RWPE2 (cell line): Measurements from ENCODE around the gene NOP16.
"Not testable (repeated sequence)": the region's sequence is repeated elsewhere in the genome, so short reads cannot be mapped to it uniquely, and the experiment has no call there.

Experiments
- ATAC-seq: fragments of 200-7000 bp; cut with Tn5 transposase; 3 replicates; pipeline ENCODE4 v1.9.1; 2021; ENCODE audit warnings: low read depth
- DNase-seq: peaks from one replicate; pipeline ENCODE4 v3.0.0-alpha.2; 2020; ENCODE audit warnings: low spot score
- H3K27ac ChIP-seq: fragments of 450-650 bp; 2 replicates; pipeline ENCODE4 v1.5.1; 2017; ENCODE audit warnings: mild to moderate bottlenecking; ENCODE audit not compliant: poor library complexity, severe bottlenecking
- H3K27me3 ChIP-seq: fragments of 250-450 bp; sonication (Bioruptor Pico); 2 replicates; pipeline ENCODE4 v1.5.1; 2021; ENCODE audit warnings: mild to moderate bottlenecking, moderate library complexity; ENCODE audit not compliant: insufficient read depth, poor library complexity, severe bottlenecking
- H3K36me3 ChIP-seq: fragments of 250-450 bp; sonication (Bioruptor Pico); 2 replicates; pipeline ENCODE4 v1.5.1; 2020; ENCODE audit warnings: low read depth, mild to moderate bottlenecking, moderate library complexity
- H3K4me1 ChIP-seq: fragments of 250-450 bp; sonication (Bioruptor Pico); 2 replicates; pipeline ENCODE4 v1.5.1; 2021; ENCODE audit warnings: mild to moderate bottlenecking, moderate library complexity; ENCODE audit not compliant: insufficient read depth, poor library complexity, severe bottlenecking
- H3K4me3 ChIP-seq: fragments of 250-450 bp; sonication (Bioruptor Pico); 2 replicates; pipeline ENCODE4 v1.5.1; 2021; ENCODE audit warnings: mild to moderate bottlenecking, moderate library complexity; ENCODE audit not compliant: severe bottlenecking
- H3K9me3 ChIP-seq: fragments of 250-450 bp; sonication (Bioruptor Pico); 2 replicates; pipeline ENCODE4 v1.5.1; 2021; ENCODE audit warnings: mild to moderate bottlenecking, moderate library complexity; ENCODE audit not compliant: severe bottlenecking
- CTCF ChIP-seq: fragments of 450-650 bp; IDR thresholded peaks from one replicate; pipeline ENCODE4 v1.5.1; 2017; ENCODE audit warnings: mild to moderate bottlenecking, moderate library complexity; ENCODE audit not compliant: poor library complexity, severe bottlenecking

Gene NOP16

DNA sequence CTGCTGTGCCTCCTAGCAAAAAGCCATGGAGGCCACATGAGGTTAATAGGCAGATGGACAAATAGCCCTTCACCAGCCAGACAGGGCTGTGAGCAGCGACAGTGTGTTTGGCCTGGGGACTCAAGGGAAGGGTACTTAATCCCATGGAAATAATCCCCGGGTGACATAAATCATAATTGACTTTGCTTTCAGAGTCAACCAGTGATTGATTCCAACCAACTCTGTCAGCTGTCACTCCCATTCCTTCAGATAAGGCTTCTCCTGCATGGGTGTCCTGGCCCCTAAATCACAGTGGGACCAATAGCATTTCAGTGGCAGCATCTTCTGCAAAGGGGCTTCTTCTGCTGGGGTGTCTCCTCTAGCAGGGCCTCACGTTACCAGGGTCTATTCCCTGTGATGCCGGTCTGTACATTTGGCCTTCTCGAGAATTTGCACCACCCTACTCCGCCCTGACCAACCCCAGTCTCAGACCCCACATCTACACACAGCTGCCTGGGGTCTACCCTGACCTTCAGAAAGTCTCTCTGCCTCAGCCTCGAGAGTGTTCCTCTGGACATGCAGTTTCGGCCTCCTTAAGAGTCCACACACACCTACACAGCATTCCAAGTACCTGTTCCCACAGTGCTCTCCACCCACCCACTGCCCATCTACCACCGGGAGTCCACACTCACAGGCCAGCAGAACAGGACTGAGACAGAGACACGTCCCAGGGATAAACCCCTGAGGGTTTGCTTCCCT lies 24.3 kb upstream of the NOP16 start:
- no peak for TF ChIP-seq CTCF
- ATAC-seq (no peak), DNase-seq (no peak)
- Histone ChIP-seq H3K36me3 (peaks cover 39% of the 10 kb centered on the region), H3K4me3 (no peak overlapping the region), H3K9me3 (no peaks in the 10 kb centered on the region), H3K27me3 (no peaks in the 10 kb centered on the region), H3K27ac (peak overlapping the region; percentile 94), H3K4me1 (peaks cover 60% of the 10 kb centered on the region)

DNA sequence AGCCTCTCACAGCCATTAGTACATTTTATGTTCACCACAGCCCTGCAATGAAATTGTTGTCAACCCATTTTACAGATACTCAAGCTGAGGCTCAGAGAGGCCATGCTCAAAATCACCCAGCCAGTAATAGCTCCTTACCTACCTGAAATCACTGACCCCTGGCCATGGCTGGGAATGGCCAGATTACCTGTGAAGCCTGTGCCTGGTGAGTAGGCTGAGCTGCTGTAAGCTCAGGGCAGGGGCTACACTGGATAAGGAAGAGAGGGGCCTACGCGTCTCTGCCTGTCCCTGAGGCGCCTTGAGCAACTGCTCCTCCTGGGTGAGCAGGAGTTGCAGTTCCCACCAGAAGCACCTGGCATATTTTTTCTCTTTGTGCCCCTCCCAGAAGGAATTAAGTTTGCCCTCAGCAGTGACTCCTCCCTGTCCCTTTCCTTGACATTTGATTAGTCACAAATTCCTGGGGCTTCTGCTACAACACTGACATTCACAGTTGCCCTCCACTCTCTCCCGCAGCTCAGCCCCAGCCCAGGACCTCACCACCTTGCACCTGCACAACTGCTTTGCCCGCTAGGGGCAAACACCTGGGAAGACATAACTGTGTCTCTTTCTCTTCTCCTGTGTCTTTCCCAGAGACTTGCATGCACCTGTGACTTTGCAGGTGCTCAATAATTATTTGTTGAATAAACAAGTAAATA lies 22.2 kb upstream of the NOP16 start:
- TF ChIP-seq CTCF = peak; percentile 67
- H3K4me3 ChIP-seq = no peak overlapping the region

DNA sequence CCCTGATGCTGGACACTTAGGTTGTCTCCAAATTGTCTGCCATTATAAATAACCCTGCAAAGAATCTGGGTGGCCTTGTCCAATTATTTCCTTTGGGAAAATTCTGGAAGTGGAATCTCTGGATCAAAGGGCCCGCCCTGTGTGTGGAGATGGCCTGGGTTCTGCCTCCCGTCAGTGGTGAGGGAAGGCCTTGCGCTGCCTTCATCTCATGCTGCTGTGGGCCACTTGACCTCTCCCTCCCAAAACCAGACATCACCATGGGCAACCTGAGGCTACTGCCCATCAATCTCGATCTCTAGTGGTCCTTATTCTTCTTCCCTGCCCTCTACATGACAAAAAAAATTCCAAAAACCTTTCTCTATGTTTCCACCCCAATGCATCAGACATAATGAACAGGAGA lies 21.4 kb upstream of the NOP16 start:
- no peak for TF ChIP-seq CTCF
- DNase-seq (peak; percentile 27), ATAC-seq (no peak)
- no peaks in the 10 kb centered on the region for H3K27me3 ChIP-seq
- peaks cover 62% of the 10 kb centered on the region for H3K36me3 ChIP-seq
- peaks cover 47% of the 10 kb centered on the region for H3K4me1 ChIP-seq
- peak overlapping the region; percentile 94 for H3K27ac ChIP-seq
- H3K9me3 ChIP-seq = no peaks in the 10 kb centered on the region
- no peak overlapping the region for H3K4me3 ChIP-seq

More for the DNA sequence above, 22.2 kb upstream of the NOP16 start:
- Histone ChIP-seq H3K27me3 (no peaks in the 10 kb centered on the region), H3K27ac (peak overlapping the region; percentile 94), H3K36me3 (peaks cover 59% of the 10 kb centered on the region), H3K9me3 (no peaks in the 10 kb centered on the region), H3K4me1 (peaks cover 55% of the 10 kb centered on the region)
- peak; percentile 60 for DNase-seq
- ATAC-seq = peak; percentile 52

DNA sequence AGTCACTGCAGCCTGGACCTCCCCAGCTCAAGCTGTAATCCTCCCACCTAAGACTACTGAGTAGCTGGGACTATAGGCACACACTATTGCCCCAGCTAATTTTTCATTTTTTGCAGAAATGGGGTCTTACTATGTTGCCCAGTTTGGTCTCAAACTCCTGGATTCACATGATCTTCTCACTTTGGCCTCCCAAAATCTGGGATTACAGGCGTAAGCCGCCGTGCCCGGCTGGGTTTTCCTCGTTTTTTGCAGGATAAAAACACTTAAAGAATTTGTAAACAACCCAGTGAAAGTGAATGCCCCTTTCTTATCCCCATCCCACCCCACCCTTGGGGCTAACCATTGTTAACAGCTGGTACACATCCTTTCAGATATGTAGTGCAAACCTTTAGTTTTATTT lies 20.2 kb upstream of the NOP16 start:
- no peak for DNase-seq
- peaks cover 68% of the 10 kb centered on the region for H3K36me3 ChIP-seq
- no peaks in the 10 kb centered on the region for H3K9me3 ChIP-seq
- no peak for ATAC-seq
- H3K27ac ChIP-seq = no peak overlapping the region
- H3K4me1 ChIP-seq = peaks cover 41% of the 10 kb centered on the region
- no peak overlapping the region for H3K4me3 ChIP-seq
- no peaks in the 10 kb centered on the region for H3K27me3 ChIP-seq
- TF ChIP-seq CTCF = no peak

DNA sequence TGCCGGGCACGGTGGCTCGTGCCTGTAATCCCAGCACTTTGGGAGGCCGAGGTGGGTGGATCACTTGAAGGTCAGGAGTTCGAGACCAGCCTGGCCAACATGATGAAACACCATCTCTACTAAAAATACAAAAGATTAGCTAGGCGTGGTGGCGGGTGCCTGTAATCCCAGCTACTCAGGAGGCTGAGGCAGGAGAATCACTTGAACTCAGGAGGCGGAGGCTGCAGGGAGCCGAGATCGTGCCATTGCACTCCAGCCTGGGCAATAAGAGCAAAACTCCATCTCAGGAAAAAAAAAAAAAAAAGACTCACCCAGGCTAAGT lies 19.8 kb upstream of the NOP16 start:
- H3K27me3 ChIP-seq, H3K4me3 ChIP-seq, H3K9me3 ChIP-seq, H3K27ac ChIP-seq, ATAC-seq, DNase-seq: not testable (repeated sequence)
- Histone ChIP-seq H3K36me3 (peaks cover 71% of the 10 kb centered on the region), H3K4me1 (peaks cover 37% of the 10 kb centered on the region)
